DOHH2 (cell line): ENCODE data around the gene KRT14.
"Not testable (repeated sequence)": the region's sequence is repeated elsewhere in the genome, so short reads cannot be mapped to it uniquely, and the experiment has no call there.

ENCODE experiments used
- H3F3A ChIP-seq: fragments of 200-600 bp; sonication (generic), shearing (Covaris generic); 2 replicates; pipeline ENCODE4 v1.6.0; 2016; ENCODE audit warnings: antibody characterized with exemption, mild to moderate bottlenecking; ENCODE audit not compliant: control insufficient read depth, insufficient read depth
- H3K27ac ChIP-seq: fragments of 200-600 bp; sonication (generic); 2 replicates; pipeline ENCODE4 v1.5.1; 2014; ENCODE audit warnings: low read depth, mild to moderate bottlenecking, low read length, moderate library complexity
- H3K27me3 ChIP-seq: fragments of 200-600 bp; sonication (generic); 2 replicates; pipeline ENCODE4 v1.6.1; 2014; ENCODE audit warnings: mild to moderate bottlenecking, low read length, mixed read lengths; ENCODE audit not compliant: control insufficient read depth
- H3K36me3 ChIP-seq: fragments of 200-600 bp; sonication (generic); 2 replicates; pipeline ENCODE4 v1.6.1; 2014; ENCODE audit warnings: mild to moderate bottlenecking, low read length, moderate library complexity, mixed read lengths; ENCODE audit not compliant: control insufficient read depth
- H3K4me1 ChIP-seq: fragments of 200-600 bp; sonication (generic); 2 replicates; pipeline ENCODE4 v1.6.1; 2014; ENCODE audit warnings: mild to moderate bottlenecking, low read length, mixed read lengths; ENCODE audit not compliant: control insufficient read depth
- H3K4me2 ChIP-seq: fragments of 200-600 bp; sonication (generic); 2 replicates; pipeline ENCODE4 v1.6.0; 2014; ENCODE audit warnings: mild to moderate bottlenecking, low read length, moderate library complexity
- H3K4me3 ChIP-seq: fragments of 200-600 bp; sonication (generic); 2 replicates; pipeline ENCODE4 v1.5.1; 2014; ENCODE audit warnings: mild to moderate bottlenecking, low read length, mixed read lengths
- H3K79me2 ChIP-seq: fragments of 200-600 bp; sonication (generic); 2 replicates; pipeline ENCODE4 v1.6.1; 2014; ENCODE audit warnings: mild to moderate bottlenecking, low read length, mixed read lengths; ENCODE audit not compliant: control insufficient read depth
- H3K9me2 ChIP-seq: fragments of 200-600 bp; sonication (generic); replicated peaks from 2 replicates; pipeline ENCODE4 v1.6.1; 2014; ENCODE audit warnings: mild to moderate bottlenecking, low read length, mixed read lengths; ENCODE audit not compliant: control insufficient read depth
- H3K9me3 ChIP-seq: fragments of 200-600 bp; sonication (generic); 2 replicates; pipeline ENCODE4 v1.6.1; 2014; ENCODE audit warnings: antibody characterized with exemption, low read length, mixed read lengths; ENCODE audit not compliant: control insufficient read depth, insufficient read depth
- H4K20me1 ChIP-seq: fragments of 200-600 bp; sonication (generic); 2 replicates; pipeline ENCODE4 v1.6.0; 2014; ENCODE audit warnings: low read depth, mild to moderate bottlenecking, antibody characterized with exemption, low read length, moderate library complexity; ENCODE audit not compliant: control insufficient read depth, insufficient read depth
- CTCF ChIP-seq: fragments of 200-600 bp; sonication (generic); IDR thresholded peaks from one replicate; pipeline ENCODE4 v1.5.1; 2014; ENCODE audit warnings: antibody characterized with exemption, mild to moderate bottlenecking, low read depth, low read length; ENCODE audit not compliant: poor library complexity, severe bottlenecking
- EZH2phosphoT487 ChIP-seq: fragments of 200-600 bp; sonication (generic); IDR thresholded peaks from 2 replicates; pipeline ENCODE4 v1.6.1; 2017; ENCODE audit warnings: borderline replicate concordance, mild to moderate bottlenecking, antibody characterized with exemption, low read length, moderate library complexity, mixed read lengths

Gene KRT14

DNA sequence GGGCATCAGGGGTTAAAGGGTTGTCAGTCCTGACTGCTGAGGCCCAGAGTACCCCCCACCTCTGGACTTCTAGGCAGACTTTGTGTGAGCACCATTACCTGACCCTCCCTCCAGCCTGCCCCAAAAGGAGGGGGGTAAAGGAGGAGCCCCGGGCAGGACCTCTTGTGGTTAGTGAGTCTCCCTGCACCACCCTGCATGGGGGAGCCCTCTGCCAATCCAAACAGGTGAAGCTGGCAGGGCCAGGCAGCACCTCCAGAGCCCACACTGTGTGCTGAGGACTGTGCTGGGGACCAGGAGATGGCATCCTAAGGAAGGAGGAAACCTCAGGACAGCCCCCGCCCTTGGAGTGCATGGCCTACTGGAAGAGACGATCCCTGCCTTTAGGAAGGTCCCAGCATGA, 2.6 kb upstream of the KRT14 start:
- H3K27ac ChIP-seq, result no peak overlapping the region

DNA sequence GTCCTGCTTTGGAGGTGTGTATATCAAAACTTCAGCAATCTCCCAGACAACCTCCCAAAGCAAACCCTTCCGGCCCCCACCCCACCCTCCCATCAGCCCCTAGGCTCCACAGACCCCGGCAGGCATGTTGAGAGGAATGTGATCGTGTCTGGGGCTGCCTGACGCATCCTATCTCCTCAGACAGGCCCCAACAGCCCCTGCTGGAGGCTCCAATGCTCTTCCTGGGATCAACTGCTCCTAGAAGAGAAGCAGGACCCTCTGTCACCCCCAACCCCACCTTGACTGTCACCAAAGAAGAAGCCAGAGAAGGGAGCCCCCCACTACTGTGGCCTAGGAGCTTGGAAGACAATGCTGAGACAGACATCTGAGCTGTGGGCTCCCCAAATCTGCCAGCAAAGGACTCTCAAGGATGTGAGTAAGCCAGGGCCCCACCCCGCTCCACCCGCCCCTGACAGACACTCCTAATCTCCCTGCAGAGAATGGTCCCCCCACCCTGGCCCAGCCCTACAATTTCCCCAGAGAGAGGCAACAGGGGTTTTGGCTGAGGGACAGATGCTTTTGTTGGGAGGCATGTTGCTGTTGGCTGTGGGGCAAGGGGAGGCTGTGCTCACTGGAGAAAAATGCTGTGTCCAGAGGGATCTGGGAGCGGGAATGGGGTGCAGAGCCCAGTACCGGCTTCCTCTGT, 1.6 kb upstream of the KRT14 start:
- Histone ChIP-seq H4K20me1 (no peaks in the 10 kb centered on the region), H3K4me2 (no peak overlapping the region)
- no peak for TF ChIP-seq CTCF
- no peak for TF ChIP-seq EZH2phosphoT487

More for the DNA sequence above, 2.6 kb upstream of the KRT14 start:
- Histone ChIP-seq H3F3A (no peaks in the 10 kb centered on the region), H3K4me2 (no peak overlapping the region), H3K79me2 (no peaks in the 10 kb centered on the region), H3K4me3 (no peak overlapping the region), H4K20me1 (no peaks in the 10 kb centered on the region), H3K27me3 (0 out of 2 replicates have a peak, but pooled peaks cover 3% of the 10 kb centered on the region), H3K9me2 (no peaks in the 10 kb centered on the region), H3K36me3 (no peaks in the 10 kb centered on the region), H3K4me1 (no peaks in the 10 kb centered on the region), H3K9me3 (no peaks in the 10 kb centered on the region)
- TF ChIP-seq CTCF (no peak), EZH2phosphoT487 (no peak)

DNA sequence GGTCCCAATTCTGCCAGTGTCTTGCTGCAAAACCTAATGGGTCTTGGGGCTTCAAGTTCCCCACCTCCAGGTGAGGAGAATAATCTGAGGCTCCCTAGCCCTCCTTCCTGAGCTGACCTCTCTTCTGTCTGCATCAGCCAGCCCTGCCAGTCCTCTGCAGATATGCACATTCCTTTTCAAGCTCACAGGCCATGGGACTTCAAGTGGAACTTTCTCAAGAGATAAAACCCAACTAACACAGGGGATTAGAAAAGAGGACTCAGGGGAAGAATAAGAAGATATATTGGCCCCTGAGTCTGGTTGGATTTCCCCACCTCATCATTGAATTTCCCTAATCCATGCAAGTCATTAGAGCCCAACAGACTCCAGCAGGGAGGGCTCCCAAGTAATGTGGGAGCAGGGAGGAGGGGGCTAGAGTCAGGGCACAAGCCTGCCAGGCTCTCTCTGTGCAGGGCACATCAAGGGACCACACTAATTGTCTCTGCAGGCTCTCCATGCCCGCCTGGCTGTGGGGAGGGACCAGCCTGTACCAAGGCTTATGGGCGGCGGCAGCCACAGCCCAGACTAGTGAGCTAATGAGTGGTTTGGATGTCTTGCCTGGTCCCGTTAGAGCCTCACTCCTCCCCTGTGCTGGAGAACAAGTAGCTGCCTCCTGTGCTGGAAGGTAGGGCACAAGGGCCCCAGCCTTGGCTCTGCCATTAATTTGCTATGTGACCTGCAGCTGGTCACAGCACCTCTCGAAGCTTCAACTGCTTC, 1.2 kb downstream of the KRT14 start:
- no peaks in the 10 kb centered on the region for H3F3A ChIP-seq
- H3K9me2 ChIP-seq, result no peaks in the 10 kb centered on the region
- no peaks in the 10 kb centered on the region for H4K20me1 ChIP-seq
- H3K27me3 ChIP-seq, result no peaks in the 10 kb centered on the region
- TF ChIP-seq EZH2phosphoT487 (no peak), CTCF (no peak)
- H3K79me2 ChIP-seq, result no peaks in the 10 kb centered on the region
- H3K4me1 ChIP-seq, result no peaks in the 10 kb centered on the region
- H3K4me3 ChIP-seq, result no peak overlapping the region
- no peaks in the 10 kb centered on the region for H3K9me3 ChIP-seq
- H3K36me3 ChIP-seq, result no peaks in the 10 kb centered on the region
- H3K4me2 ChIP-seq, result no peak overlapping the region
- H3K27ac ChIP-seq, result no peak overlapping the region

More for the DNA sequence above, 1.6 kb upstream of the KRT14 start:
- Histone ChIP-seq H3K79me2 (no peaks in the 10 kb centered on the region), H3K4me3 (no peak overlapping the region), H3K27me3 (0 out of 2 replicates have a peak, but pooled peaks cover 3% of the 10 kb centered on the region), H3K36me3 (no peaks in the 10 kb centered on the region), H3K4me1 (no peaks in the 10 kb centered on the region), H3K9me2 (no peaks in the 10 kb centered on the region), H3K9me3 (no peaks in the 10 kb centered on the region), H3K27ac (no peak overlapping the region), H3F3A (no peaks in the 10 kb centered on the region)

DNA sequence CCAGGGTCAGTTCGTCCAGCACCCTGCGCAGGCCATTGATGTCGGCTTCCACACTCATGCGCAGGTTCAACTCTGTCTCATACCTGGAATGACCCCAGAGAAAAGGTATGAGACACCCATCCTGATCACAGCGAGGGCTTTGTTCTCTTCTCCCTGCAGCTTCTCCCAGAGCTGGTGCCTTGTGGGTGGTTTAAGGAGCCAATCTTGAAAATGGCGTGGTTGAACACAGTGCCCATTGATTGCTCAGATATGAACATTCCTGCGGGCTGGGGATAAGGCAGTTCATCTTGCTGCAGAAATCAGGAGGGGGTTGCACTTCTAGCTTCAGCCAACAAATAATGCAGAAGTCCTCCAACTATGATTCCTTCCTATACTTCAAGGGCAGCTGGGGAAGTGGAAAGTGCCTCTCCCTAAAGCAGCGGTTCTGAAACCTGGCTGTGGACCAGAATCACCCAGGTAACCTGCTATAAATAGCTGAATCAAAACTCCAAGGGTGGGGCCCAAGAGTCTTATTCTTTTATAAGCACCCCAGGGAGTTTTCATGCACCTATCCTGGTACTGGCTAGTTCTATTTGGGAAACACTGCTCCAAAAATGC, 2.3 kb downstream of the KRT14 start:
- not testable (repeated sequence) for H3K4me1 ChIP-seq, H3F3A ChIP-seq, H4K20me1 ChIP-seq, H3K79me2 ChIP-seq, H3K4me3 ChIP-seq, H3K4me2 ChIP-seq, H3K27me3 ChIP-seq, H3K9me2 ChIP-seq, H3K36me3 ChIP-seq, H3K9me3 ChIP-seq, H3K27ac ChIP-seq
